ENCODE data around the gene FAM98A. TPM values are rescaled to one million over a fixed set of nuclear protein-coding genes. Genes with fewer than 3 reads are reported as not detected.

Gene FAM98A
- total and polyA plus RNA-seq, 10 of the 15 experiments (the other 5 are each of a cell fraction or from before 2014, with no cell fraction given) = 29.7 to 231 (median 80.2) TPM

GRCh38 chr2:33586766-33587165 is 12.3 kb downstream of the FAM98A start:
- BruUV-seq (replicated peaks) = no TSS peak
- no peak for TF ChIP-seq PAX8 (IDR thresholded peaks at IDR 0.05)
- TF ChIP-seq NKRF (conservative IDR thresholded peaks at IDR 0.05) = no peak
- TF ChIP-seq SMARCA5 (IDR thresholded peaks at IDR 0.05) = no peak
- TF ChIP-seq HDAC6 (IDR thresholded peaks at IDR 0.05; ENCODE audit: unreplicated experiment) = no peak
- TF ChIP-seq BCL3 (IDR thresholded peaks at IDR 0.05; ENCODE audit: borderline replicate concordance, insufficient read depth, low read depth, low read length, poor library complexity, severe bottlenecking) = no peak
- no peak for TF ChIP-seq BRCA1 (IDR thresholded peaks at IDR 0.05; ENCODE audit: low read depth, low read length)
- no peak for TF ChIP-seq ZBTB40 (IDR thresholded peaks at IDR 0.05; ENCODE audit: borderline replicate concordance)
- no peak for TF ChIP-seq SRF (IDR thresholded peaks at IDR 0.05; ENCODE audit: low read depth in 2 of 2, low read length in 2 of 2)
- no peak for TF ChIP-seq MLLT1 (IDR thresholded peaks at IDR 0.05)
- TF ChIP-seq NFYB (IDR thresholded peaks at IDR 0.05; ENCODE audit: insufficient read depth, low read depth, low read length) = no peak

More at GRCh38 chr2:33586766-33587165, 12.3 kb downstream of the FAM98A start:
- Histone ChIP-seq H2AFZ (ENCODE audit: control insufficient read depth, low read depth, low read length) (no peak overlapping the region), H3K36me3 (ENCODE audit: control insufficient read depth in 2 of 2, insufficient read depth in 2 of 2, low read length in 1 of 2) (peaks cover 4 to 19% of the 10 kb centered on the region in 2 experiments), H4K20me1 (ENCODE audit: control insufficient read depth, insufficient read depth) (no peaks in the 10 kb centered on the region), H3K4me2 (ENCODE audit: control insufficient read depth, insufficient read depth) (no peak overlapping the region), H3K79me2 (ENCODE audit: control insufficient read depth, insufficient read depth, low read length) (no peaks in the 10 kb centered on the region; the same call in none of the 2 replicates), H3K27me3 (replicated peaks in 1 of 2; ENCODE audit: control insufficient read depth in 2 of 2, insufficient read depth in 2 of 2, low read length in 1 of 2) (no peaks in the 10 kb centered on the region), H3K9me3 (replicated peaks; ENCODE audit: control insufficient read depth, insufficient read depth, low read length) (no peaks in the 10 kb centered on the region), H3K9ac (ENCODE audit: control insufficient read depth, insufficient read depth, low read length) (no peak overlapping the region), H3K4me1 (ENCODE audit: control insufficient read depth, insufficient read depth, low read length) (peaks cover 3% of the 10 kb centered on the region; the same call in 1 of the 2 replicates), H3K27ac (ENCODE audit: control insufficient read depth, insufficient read depth) (no peak overlapping the region), H3K4me3 (no peak overlapping the region)
- DNase-seq (ENCODE audit: low read depth, low spot score) (no peak), FAIRE-seq (no peak), ATAC-seq (no peak)
- WGBS (ENCODE audit: insufficient coverage, insufficient replicate concordance, low lambda C conversion rate, missing lambda C conversion rate) = 100% methylated on average over 2 of the region's 2 CpGs
- CTCF ChIA-PET = interaction anchor here (1.0 to 1.4 kb wide), 3 partner anchors 12 to 145 kb away, joined by 3 to 5 read pairs (median 3); partner anchors contain the start of gene FAM98A
- POLR2A ChIA-PET = interaction anchor here (0.9 kb wide), 1 partner anchor 12 kb away, joined by 3 read pairs; the partner anchor contains the start of gene FAM98A
- RAD21 ChIA-PET (ENCODE audit: unreplicated experiment) = interaction anchor here (1.3 to 1.4 kb wide), 2 partner anchors 111 to 214 kb away, joined by 3 to 5 read pairs; no protein-coding TSS in a partner anchor
- in situ Hi-C loops (cut with MboI) = loop anchor here (25.0 kb wide), 1 partner anchor 824 kb away; no protein-coding TSS in a partner anchor
- SMC1A ChIA-PET (ENCODE audit: uncharacterized antibody, unreplicated experiment) = interaction anchor here (0.9 to 2.0 kb wide), 4 partner anchors 8 to 191 kb away, joined by 3 to 6 read pairs (median 4); no protein-coding TSS in a partner anchor
- intact Hi-C loops (cut with micrococcal nuclease; ENCODE audit: unreplicated experiment) = loop anchor here (10.0 kb wide), 4 partner anchors 212 to 1032 kb away; partner anchors contain the start of gene LTBP1
